AG08396 (cell line): ENCODE measurements around the gene NR3C2.
"Not testable (repeated sequence)": the region's sequence is repeated elsewhere in the genome, so short reads cannot be mapped to it uniquely, and the experiment has no call there.

Experiments
- DNase-seq: peaks from one replicate; pipeline ENCODE4 v3.0.0; 2012; ENCODE audit warnings: low spot score, mixed read lengths

NR3C2 gene

GRCh38 chr4:148110169-148110568, 332.0 kb downstream of the NR3C2 start:
- DNase-seq, result no peak

GRCh38 chr4:148109216-148109615, 333.0 kb downstream of the NR3C2 start:
- DNase-seq, result no peak

GRCh38 chr4:148108766-148109165, 333.4 kb downstream of the NR3C2 start:
- DNase-seq, result no peak

- DNase-seq, result no peak
Measured at GRCh38 chr4:148103597-148104355, 338.4 kb downstream of the NR3C2 start.

- DNase-seq, result no peak
Measured at GRCh38 chr4:148101790-148102189, 340.4 kb downstream of the NR3C2 start.

- no peak for DNase-seq
Measured at GRCh38 chr4:148101235-148101634, 341.0 kb downstream of the NR3C2 start.

- DNase-seq, result no peak
Measured at GRCh38 chr4:148097801-148098200, 344.4 kb downstream of the NR3C2 start.

GRCh38 chr4:148095346-148095923, 346.8 kb downstream of the NR3C2 start:
- DNase-seq, result no peak

GRCh38 chr4:148094149-148094548, 348.1 kb downstream of the NR3C2 start:
- DNase-seq, result no peak

- DNase-seq, result no peak
Measured at GRCh38 chr4:148093065-148093464, 349.1 kb downstream of the NR3C2 start.

GRCh38 chr4:148092316-148093014, 349.7 kb downstream of the NR3C2 start:
- no peak for DNase-seq

- no peak for DNase-seq
Measured at GRCh38 chr4:148091896-148092295, 350.3 kb downstream of the NR3C2 start.

GRCh38 chr4:148090503-148091476, 351.4 kb downstream of the NR3C2 start:
- DNase-seq, result no peak

- no peak for DNase-seq
Measured at GRCh38 chr4:148090029-148090428, 352.2 kb downstream of the NR3C2 start.

- DNase-seq, result no peak
Measured at GRCh38 chr4:148089624-148090023, 352.6 kb downstream of the NR3C2 start.

GRCh38 chr4:148083073-148083472, 359.1 kb downstream of the NR3C2 start:
- DNase-seq, result not testable (repeated sequence)

- no peak for DNase-seq
Measured at GRCh38 chr4:148081745-148082144, 360.5 kb downstream of the NR3C2 start.

- DNase-seq, result no peak
Measured at GRCh38 chr4:148081267-148081666, 360.9 kb downstream of the NR3C2 start.

- no peak for DNase-seq
Measured at GRCh38 chr4:148079961-148080360, 362.3 kb downstream of the NR3C2 start.

GRCh38 chr4:148078061-148078460, 364.2 kb downstream of the NR3C2 start:
- DNase-seq, result no peak

GRCh38 chr4:148077581-148077980, 364.6 kb downstream of the NR3C2 start:
- DNase-seq, result no peak

GRCh38 chr4:148076964-148077363, 365.2 kb downstream of the NR3C2 start:
- peak; percentile 41 for DNase-seq
